Measurements from ENCODE around the gene KNG1. TPM values are rescaled to one million over a fixed set of nuclear protein-coding genes. Genes with fewer than 3 reads are reported as not detected.

The KNG1 gene
- total and polyA plus RNA-seq, 2 of the 8 experiments (the other 6 are each of a cell fraction or from before 2014, with no cell fraction given) = 0.05 TPM; not detected in 1

GRCh38 chr3:186746008-186746407 lies 28.8 kb downstream of the KNG1 start (continued):
- TF ChIP-seq RFX5 (IDR thresholded peaks at IDR 0.05; ENCODE audit: borderline replicate concordance, low read depth, low read length) (no peak), SIN3A (conservative IDR thresholded peaks at IDR 0.05 in 1 of 2, IDR thresholded peaks at IDR 0.05 in 1 of 2; ENCODE audit: low read depth in 1 of 2, low read length in 2 of 2) (no peak), CEBPB (IDR thresholded peaks at IDR 0.05; ENCODE audit: low read depth, low read length) (no peak), RBBP5 (IDR thresholded peaks at IDR 0.05; ENCODE audit: borderline replicate concordance, low read depth, low read length) (0 out of 2 replicates have a peak, but pooled peaks have one; percentile 24), SUZ12 (IDR thresholded peaks at IDR 0.05; ENCODE audit: low read length) (no peak), PHF8 (conservative IDR thresholded peaks at IDR 0.05; ENCODE audit: low read depth, low read length) (no peak), TEAD4 (IDR thresholded peaks at IDR 0.05; ENCODE audit: low read depth, low read length) (peak; percentile 80), KDM5A (IDR thresholded peaks at IDR 0.05; ENCODE audit: low read length) (no peak), JUND (IDR thresholded peaks at IDR 0.05; ENCODE audit: low read length) (no peak), CBX5 (IDR thresholded peaks at IDR 0.05; ENCODE audit: low read depth, low read length) (no peak), BCL11A (IDR thresholded peaks at IDR 0.05; ENCODE audit: low read depth in 2 of 2, low read length in 2 of 2) (no peak)
- TF ChIP-seq, protein P1, sequence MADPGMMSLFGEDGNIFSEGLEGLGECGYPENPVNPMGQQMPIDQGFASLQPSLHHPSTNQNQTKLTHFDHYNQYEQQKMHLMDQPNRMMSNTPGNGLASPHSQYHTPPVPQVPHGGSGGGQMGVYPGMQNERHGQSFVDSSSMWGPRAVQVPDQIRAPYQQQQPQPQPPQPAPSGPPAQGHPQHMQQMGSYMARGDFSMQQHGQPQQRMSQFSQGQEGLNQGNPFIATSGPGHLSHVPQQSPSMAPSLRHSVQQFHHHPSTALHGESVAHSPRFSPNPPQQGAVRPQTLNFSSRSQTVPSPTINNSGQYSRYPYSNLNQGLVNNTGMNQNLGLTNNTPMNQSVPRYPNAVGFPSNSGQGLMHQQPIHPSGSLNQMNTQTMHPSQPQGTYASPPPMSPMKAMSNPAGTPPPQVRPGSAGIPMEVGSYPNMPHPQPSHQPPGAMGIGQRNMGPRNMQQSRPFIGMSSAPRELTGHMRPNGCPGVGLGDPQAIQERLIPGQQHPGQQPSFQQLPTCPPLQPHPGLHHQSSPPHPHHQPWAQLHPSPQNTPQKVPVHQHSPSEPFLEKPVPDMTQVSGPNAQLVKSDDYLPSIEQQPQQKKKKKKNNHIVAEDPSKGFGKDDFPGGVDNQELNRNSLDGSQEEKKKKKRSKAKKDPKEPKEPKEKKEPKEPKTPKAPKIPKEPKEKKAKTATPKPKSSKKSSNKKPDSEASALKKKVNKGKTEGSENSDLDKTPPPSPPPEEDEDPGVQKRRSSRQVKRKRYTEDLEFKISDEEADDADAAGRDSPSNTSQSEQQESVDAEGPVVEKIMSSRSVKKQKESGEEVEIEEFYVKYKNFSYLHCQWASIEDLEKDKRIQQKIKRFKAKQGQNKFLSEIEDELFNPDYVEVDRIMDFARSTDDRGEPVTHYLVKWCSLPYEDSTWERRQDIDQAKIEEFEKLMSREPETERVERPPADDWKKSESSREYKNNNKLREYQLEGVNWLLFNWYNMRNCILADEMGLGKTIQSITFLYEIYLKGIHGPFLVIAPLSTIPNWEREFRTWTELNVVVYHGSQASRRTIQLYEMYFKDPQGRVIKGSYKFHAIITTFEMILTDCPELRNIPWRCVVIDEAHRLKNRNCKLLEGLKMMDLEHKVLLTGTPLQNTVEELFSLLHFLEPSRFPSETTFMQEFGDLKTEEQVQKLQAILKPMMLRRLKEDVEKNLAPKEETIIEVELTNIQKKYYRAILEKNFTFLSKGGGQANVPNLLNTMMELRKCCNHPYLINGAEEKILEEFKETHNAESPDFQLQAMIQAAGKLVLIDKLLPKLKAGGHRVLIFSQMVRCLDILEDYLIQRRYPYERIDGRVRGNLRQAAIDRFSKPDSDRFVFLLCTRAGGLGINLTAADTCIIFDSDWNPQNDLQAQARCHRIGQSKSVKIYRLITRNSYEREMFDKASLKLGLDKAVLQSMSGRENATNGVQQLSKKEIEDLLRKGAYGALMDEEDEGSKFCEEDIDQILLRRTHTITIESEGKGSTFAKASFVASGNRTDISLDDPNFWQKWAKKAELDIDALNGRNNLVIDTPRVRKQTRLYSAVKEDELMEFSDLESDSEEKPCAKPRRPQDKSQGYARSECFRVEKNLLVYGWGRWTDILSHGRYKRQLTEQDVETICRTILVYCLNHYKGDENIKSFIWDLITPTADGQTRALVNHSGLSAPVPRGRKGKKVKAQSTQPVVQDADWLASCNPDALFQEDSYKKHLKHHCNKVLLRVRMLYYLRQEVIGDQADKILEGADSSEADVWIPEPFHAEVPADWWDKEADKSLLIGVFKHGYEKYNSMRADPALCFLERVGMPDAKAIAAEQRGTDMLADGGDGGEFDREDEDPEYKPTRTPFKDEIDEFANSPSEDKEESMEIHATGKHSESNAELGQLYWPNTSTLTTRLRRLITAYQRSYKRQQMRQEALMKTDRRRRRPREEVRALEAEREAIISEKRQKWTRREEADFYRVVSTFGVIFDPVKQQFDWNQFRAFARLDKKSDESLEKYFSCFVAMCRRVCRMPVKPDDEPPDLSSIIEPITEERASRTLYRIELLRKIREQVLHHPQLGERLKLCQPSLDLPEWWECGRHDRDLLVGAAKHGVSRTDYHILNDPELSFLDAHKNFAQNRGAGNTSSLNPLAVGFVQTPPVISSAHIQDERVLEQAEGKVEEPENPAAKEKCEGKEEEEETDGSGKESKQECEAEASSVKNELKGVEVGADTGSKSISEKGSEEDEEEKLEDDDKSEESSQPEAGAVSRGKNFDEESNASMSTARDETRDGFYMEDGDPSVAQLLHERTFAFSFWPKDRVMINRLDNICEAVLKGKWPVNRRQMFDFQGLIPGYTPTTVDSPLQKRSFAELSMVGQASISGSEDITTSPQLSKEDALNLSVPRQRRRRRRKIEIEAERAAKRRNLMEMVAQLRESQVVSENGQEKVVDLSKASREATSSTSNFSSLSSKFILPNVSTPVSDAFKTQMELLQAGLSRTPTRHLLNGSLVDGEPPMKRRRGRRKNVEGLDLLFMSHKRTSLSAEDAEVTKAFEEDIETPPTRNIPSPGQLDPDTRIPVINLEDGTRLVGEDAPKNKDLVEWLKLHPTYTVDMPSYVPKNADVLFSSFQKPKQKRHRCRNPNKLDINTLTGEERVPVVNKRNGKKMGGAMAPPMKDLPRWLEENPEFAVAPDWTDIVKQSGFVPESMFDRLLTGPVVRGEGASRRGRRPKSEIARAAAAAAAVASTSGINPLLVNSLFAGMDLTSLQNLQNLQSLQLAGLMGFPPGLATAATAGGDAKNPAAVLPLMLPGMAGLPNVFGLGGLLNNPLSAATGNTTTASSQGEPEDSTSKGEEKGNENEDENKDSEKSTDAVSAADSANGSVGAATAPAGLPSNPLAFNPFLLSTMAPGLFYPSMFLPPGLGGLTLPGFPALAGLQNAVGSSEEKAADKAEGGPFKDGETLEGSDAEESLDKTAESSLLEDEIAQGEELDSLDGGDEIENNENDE (IDR thresholded peaks at IDR 0.05; ENCODE audit: insufficient replicate concordance, low read length) = no peak

All from H1 (cell line).